Femur (tissue), 1 donor: ENCODE data around the gene PAQR5.
"Not testable (repeated sequence)": the region's sequence is repeated elsewhere in the genome, so short reads cannot be mapped to it uniquely, and the experiment has no call there.

Source experiments
- DNase-seq: peaks from one replicate; pipeline ENCODE4 v3.0.0-alpha.2; 2017

Gene PAQR5

DNA sequence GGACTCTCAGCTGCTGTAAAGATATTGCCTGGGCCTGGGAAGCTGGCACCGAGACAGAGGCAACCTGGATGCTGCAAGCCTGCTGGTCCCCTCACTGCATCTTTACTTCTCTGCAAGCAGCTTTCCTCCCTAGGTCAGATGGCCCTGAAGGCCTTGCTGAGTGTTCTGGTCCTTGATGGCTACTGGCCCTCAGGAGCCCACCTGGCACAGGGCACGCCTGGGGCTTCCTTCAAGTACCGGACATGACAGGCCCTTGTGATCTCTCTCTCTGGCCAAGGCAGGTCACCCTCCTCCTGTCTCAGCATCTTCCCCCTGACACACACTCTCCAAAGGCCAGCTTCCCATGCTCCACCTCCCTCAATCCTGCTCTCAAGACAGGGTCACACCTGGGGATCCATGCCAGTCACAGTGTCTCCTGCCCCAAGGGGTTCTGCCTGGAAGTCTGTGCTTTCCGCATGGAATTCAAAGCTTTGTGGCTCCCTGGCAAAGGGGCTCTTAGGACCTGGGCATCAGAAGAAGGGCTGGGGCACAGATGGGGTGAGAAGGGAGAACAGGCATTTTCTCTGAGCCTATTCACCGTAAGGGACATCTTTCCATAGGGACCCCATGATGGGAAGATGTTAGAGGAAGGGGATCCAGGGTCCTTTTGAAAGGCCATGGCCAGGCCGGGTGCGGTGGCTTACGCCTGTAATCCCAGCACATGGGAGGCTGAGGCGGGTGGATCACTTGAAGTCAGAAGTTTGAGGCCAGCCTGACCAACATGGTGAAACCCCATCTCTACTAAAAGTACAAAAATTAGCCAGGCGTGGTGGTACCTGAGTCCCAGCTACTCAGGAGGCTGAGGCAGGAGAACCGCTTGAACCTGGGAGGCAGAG, 4.7 kb upstream of the PAQR5 start:
- no peak for DNase-seq

DNA sequence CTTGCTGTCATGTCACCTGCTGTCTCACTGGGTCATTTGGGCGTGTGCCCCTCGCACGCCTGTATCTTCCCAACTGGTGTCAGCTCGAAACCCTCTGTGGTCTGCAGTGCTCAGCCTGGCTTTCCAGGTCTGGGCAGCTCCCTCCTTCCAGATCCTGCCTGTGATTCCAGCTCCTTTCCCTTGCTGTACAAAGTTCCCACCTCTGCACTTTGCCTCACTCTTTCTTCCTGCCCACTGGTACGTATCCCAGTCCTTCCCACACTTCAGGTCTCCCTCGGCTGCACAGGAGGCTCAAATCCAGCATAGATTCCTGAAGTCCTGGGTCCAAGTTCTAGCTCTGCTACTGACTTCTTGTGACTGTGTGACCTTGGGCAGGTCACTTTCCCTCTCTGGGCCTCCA, 2.1 kb upstream of the PAQR5 start:
- DNase-seq: no peak

DNA sequence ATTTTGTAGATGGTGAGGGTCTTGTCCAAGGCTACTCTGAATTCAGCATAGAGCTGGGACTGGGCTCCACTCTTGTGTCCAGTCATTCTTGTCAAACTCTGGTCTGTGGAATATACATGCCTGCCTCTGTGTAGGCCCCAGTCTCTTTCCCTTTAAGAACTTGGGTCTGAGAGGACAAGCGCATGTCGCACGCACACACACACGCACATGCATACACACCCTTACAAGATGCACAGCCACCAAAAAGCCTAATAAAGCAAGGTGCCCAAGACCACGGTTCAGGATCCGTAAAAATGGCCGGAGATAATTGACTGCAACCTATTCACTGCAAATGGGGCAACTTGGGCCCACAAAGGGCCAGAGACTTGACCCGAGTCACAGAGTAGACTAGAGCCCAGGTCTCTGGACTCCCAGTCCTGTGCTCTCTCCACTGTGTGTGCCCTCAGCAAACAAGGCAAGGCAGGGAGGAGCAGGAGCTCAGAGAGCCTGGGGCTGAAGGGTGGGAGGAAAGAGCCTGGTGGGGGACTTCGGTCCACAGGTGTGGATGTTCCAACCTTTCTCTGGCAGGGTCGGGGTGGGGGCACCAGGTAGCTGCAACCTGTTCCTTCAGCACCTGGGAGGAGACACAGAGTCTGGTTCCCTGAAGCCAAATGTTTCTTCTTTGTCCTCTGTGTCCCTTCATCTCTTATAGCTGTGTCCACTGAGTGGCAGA, 914 bp upstream of the PAQR5 start:
- no peak for DNase-seq

DNA sequence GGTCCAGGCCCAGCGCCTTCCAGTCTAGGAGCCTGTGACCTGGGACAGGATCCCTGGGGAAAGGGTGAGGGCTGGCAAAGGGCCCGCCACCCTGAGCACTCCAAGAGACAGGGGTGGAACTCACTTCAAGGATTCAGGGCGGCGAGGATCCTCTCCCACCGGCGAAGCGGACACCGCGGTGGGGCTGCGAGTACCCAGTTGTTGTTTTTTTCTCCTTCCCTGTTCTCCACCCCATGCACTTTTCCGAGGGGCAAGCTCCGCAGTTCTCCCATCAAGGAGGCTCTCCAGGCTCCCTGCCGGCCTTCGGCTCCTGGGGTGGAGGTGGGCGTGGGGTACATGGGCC, 387 bp upstream of the PAQR5 start:
- DNase-seq: no peak

DNA sequence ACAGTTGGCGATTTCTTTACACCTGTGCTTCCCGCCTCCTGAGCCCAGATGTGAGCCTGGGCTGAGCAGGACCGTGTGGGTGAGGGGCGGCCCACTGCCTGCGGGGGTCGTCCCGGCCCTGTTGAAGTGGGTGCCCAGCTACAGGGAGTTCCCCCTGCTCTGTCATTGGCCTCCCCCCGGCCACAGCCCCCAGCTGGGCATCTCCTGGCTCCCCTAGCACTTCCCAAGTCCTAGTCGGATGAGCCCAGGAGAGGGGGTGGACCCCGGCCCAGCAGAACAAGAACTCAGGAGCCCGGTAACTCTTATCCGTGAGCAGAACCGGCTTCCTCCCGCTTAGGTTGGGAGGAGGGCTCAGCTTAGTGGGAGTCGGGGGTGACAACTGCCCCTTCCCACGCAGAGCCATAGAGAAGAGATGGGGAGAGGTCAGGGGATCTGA, 757 bp downstream of the PAQR5 start:
- no peak for DNase-seq

DNA sequence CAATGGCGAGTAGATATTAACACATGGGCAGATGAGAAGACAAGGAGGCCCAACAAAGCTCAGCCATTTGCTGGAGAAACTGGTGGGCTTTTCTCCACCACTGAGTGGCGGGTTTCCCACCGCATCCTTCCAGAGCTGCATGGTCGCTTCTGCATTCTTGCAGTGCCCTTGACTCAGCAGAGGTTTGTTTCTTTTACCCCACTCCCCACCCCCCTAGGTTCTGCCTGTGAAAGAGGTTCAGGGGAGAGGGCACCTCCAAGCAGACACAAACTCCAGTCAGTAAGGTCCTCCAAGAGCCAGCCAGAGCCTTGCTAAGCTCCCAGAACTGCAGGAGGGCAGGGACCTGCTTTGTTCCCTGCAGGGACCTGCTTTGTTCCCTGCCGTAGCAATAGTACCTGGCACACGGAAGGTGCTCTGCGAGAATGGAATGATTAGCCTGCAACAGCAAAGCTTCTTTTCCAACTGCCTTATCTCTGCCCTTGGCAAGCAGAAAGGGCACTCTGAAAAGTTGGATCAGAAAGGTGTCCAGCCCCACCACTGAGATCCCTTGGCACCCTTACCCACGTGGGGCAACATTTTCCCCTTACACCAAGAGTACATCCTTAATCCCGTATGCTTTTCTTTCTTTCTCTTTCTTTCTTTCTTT, 1.4 kb downstream of the PAQR5 start:
- no peak for DNase-seq

DNA sequence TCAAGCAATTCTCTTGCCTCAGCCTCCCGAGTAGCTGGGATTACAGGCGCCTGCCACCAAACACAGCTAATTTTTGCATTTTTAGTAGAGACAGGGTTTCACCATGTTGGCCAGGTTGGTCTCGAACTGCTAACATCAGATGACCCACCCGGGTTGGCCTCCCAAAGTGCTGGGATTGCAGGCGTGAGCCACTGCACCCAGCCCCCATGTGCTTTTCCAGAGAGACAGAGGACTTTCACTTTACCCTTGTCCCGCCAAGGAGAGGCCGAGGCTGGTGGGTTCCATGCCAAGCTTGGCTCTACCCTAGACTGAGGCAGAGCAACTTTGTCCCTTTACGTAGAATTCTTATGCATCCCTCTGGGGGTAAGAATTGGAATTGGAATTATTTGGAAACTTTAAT, 2.4 kb downstream of the PAQR5 start:
- not testable (repeated sequence) for DNase-seq

DNA sequence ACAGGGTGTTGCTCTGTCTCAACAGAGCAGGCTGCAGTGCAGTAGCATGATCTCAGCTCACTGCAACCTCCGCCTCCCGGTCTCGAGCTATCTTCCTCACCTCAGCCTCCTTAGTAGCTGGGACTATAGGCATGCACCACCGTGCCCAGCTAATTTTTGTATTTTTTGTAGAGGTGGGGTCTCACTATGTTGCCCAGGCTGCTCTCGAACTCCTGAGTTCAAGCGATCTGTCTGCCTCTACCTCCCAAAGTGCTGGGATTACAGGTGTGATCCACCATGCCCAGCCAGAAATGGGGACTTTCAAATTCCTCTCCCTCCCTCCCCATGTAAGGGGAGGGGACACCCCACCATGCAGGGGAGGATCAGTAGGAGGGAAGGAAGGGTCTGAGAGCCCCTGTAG, 3.4 kb downstream of the PAQR5 start:
- not testable (repeated sequence) for DNase-seq

DNA sequence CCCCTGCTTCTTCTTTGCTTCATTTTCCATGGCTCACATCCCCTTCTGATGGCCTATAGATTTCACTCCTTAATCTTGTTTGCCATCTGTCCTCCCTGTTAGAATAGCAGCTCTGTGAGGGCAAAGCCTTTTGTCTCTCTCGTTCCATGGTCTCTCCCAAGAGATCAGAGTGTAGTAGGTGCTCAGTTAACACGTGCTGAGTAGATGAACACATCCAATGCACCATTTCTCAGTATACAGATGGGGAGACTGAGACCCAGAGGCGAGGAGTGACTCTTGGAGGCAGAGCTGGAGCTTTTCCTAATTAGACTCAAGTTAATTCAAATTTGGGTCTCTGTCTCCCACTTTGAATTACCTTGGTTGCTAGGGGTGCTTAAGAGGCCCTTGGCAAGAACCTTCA, 4.2 kb downstream of the PAQR5 start:
- no peak for DNase-seq

DNA sequence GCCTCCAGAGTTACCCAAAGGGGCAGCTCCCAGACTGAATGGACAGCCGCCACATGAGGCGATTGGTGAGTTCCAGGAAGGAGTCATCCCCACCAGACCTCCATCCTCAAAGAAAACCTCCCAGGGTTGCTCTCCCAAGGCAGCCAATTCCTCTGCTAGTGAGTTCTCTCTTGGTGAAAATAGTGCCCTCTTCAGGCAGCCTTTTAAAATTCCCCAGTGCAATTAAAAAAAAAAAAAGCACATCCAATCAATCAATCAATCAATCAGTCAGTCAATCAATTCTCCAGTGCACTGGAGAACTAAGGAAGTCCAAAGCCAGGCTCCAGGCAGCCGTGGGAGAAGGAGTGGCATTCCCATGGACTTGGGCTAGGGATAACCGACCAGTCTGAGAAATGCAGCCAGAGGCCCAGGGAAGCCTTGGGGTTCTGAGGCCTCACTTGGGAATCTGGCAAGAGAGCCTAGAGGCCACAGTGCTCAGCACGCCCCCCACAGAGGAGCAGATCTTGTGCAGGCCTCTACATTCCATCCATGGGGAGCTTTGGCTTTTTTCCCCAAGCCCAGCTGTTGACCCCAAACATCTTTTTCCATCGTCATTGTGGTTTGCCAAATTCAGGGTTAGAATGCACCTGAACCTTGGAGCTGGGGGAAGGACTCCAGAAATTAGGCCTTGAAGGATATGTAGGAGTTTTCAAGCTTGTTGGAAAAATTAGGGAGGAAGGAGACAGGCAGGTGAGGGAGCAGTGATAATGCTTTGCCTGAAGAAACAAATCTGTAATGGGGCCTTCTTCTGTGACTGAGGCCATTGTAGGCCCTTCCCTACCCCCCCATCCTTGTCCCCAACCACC, 4.8 kb downstream of the PAQR5 start:
- no peak for DNase-seq

DNA sequence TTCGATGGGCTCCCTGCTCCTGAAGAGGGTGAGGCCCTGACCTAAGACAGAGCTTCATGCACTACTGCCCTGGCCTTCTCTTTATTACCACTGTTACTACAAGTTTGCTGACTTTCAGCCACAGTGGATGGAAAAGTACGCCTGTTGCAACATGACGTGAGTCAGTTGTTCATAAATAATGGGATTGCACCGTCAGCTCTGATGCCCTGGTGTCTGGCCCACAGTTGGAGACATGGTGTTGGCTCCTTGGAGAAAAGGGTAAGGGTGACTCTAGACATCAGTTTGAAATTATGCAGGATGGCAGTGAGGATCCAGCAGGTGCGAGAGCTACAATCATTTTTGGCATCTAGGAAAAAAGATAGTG, 5.5 kb downstream of the PAQR5 start:
- no peak for DNase-seq

DNA sequence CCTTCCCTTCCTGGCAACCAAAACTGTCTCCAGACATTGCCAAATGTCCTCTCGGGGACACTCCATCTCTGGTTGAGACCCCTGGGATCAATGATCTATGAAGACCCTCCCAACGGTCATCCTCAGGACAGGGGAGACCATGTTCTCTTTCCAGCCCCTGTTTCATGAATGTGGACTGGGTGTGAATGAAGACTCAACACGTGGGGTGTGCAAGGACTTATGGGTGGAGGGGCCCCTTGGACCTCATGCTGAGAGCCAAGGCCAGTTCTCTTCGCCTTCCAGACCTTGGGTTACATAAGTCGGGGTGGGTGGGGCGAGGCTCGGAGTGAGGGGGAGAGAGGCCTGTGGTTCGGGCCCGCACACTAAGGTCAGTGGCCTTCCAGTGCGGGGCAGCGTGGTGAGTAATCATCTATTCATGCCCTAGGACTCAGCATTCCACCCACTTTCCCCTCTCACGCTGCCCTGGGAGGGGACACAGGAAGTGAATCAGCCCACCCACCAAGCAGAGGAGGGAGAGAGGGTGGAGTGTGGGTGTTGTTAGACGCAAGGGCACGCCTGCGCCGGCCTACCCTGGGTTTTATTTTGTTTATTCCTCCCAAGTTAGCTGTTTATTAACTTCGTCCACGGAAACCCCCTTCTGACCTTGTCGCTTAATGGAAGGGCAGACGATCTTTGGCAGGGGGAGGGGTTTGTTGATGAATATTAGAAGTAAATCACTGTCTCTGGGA, 6.7 kb downstream of the PAQR5 start:
- DNase-seq: no peak

DNA sequence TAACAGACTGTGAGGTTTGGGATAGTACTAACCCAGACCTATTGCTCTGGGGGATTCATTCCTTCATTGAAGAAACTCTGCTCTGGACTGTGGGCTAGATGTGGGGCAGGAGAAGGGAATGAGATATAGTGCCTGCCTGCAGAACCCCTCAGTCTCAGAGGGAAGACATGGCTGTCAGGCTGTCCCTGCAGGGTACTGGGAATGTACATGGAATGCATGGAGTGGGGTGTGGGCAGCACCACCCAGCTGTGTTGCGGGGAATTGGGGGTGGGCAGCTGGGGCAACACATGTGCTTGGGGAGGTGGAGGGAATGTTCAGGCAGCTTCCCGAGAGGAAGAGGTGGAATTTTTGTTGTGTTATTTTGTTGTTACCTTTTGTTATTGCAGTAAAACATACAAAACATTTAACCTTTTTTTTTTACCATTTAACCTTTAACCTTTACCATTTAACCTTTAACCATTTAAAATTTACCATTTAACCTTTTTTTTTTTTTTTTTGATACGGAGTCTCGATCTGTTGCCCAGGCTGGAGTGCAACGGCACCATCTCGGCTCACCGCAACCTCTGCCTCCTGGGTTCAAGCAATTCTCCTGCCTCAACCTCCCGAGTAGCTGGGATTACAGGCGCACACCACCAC, 7.3 kb downstream of the PAQR5 start:
- DNase-seq: no peak

DNA sequence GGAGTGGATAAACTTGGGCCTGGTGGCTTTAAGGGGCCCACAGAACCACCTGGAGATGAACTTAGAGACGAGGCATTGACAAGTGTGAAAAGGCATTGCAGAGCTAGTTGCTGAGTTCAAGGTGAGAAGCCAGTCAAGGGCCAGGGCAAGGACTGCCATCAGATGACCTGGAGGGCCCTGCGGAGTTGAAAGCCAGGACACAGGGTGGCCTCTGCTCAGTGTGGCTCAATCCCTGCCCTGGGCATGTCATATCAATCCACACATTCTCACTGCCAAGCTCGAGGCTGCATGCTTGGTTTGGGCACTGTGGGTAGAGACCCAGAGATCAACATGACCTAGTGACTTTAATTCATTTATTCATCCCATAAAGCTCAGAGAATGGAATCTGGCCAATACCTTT, 9.2 kb downstream of the PAQR5 start:
- no peak for DNase-seq

DNA sequence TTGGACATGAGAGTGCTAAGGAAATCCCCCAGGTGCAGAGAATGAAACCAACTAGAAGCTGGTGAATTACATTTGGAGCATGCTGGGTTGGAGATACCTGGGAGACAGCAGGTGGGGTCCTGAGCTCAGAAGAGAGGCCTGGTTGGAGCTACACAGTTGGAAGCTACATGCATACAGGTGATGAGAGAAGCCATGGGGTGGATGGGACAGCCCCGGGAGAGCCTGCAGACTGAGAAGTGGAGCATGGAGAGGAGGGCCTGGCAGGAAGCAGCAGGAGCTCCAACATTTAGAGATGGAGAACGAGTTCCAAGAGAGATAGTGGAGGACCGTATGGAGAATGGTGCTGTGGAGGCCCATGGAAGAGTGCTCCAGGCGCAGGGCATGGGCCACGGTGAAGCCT, 10.2 kb downstream of the PAQR5 start:
- no peak for DNase-seq

DNA sequence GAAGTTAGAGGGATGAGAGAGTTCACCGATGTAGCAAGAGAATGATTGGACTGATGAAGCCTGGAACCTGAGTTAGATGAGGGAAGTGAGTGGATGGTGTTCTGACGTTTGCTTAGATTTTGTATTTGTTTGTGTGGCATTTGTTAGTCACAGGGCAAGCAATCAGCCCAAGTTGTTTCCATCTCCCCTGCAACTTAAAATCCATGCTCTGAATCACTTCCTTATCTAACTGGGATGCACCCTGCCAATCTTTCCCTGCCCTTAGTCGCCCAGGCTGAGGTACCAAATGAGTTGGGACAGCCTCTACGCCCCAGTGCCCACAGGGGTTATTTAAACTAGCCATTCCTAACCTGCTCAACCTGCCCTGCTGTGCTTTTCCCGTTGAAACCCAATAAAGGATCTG, 12.6 kb downstream of the PAQR5 start:
- DNase-seq: no peak

DNA sequence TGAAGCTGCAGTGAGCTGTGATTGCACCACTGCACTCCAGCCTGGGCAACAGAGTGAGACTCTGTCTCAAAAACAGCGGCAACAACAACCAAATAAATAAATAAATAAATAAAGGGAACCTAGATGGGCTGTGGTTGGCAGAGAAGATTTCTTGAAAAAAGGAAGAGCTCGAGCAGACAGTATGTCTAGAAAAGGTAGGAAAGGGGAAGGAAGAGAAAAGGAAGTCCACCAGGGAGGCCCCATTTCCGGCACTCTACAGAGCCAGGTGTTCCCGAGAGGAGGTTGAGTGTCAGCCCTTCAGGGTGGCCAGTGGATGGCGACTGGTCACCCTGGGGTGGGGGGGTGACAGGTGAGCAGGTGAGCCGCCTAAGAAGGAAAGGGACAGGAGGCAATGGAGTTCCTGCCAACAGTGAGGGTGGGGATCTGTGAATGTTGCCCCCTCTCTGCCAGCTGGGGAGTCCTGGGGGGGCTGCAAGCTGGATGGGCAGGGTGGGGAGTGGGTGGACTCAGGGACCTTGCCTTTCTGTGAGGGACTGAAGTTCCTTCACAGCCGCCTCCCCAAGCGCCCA, 14.8 kb downstream of the PAQR5 start:
- no peak for DNase-seq

DNA sequence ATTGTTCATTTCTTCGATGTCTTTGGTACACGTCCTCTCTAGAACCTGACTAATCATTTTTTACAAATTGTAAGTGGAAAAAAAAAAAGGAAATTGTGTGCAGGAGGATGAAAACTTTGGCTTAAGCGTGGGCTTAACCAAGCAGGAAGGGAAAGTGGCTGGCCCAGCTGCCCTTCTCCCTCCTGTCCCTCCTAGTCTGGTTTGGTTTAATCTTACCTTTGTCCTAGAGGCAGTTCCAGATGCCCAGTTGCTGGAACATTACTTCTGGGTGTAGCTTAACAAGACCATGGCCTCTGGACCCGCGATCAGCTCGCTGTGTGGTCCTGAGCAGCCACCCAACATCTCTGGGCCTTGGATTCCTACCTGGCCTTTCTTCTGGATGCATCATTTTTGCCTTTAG, 15.4 kb downstream of the PAQR5 start:
- no peak for DNase-seq

DNA sequence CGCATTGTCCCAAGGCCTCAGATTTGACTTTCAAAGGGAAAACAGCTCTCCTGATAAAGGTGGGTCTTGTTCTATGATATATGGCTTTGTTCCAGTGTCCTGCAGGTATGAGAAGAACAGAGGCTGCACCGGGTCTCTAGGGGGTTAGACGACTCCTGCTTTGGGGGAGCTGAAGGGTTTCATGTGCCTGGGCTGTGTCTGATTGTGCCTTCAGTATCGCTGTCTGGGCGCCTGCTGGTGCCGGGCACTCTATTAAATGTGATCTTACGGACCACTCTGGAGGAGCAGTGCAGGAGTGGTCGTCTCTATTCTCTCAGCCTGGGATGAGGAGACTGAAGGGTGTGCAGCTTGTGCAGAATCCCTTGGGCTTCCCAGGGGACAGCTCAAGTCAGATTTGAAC, 16.0 kb downstream of the PAQR5 start:
- no peak for DNase-seq

DNA sequence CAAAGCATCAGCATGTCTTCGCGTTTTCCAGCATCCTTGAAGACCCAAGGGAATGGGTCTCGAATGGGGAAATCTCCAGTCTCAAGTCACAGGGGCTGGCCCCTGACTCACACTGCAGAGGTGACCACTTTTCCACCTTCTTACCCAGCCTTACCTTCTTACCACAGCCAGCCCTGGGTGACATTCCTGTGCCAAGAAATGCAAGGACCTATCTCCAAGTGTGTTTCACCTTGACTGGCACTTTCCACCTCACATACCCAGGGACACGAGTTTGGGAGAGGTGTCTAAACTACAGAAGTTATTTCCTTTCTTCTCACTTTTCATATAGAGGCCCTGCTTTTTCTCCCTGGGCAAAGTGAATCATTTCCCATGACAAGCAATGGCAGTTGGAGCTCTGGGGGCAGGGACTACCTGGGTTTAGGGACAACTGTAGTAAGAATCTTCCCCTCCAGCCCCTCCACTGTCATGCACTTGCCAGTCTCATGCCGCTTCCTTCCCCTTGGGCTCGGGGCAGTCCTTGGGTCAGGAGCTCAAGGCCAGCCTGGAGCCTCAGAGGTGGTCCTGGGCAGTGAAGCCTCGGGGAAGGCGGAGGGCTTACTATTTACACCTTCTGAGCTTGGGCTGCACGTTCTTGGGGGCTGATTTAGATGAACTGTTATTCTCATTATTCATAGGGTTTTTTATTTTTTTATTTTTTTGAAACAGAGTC, 16.8 kb downstream of the PAQR5 start:
- no peak for DNase-seq

DNA sequence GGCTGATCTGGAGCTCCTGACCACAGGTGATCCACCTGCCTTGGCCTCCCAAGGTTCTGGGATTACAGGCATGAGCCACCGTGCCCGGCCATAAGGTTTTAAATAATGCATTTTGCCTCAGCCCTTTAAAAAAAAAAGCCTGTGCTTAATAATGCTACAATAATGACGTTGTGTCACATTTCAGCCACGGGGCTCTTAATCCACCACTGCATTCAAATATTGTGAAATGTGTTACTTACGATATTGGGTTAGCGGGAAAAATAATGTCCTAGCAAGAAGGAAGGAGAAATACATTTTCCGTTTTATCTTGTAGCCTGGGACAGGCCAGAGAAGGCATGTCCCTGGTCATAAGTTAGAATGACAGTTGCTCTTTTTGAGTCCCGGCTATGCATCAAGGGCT, 17.6 kb downstream of the PAQR5 start:
- DNase-seq: no peak
